PFSK-1 (cell line): ENCODE results near the gene ZNF584. TPM values are rescaled to one million over a fixed set of nuclear protein-coding genes. Genes with fewer than 3 reads are reported as not detected.

Experiments used
- FOXP2 ChIP-seq: optimal IDR thresholded peaks from 2 replicates; pipeline ENCODE3; 2011; ENCODE audit warnings: borderline replicate concordance, control low read depth, inconsistent platforms; ENCODE audit not compliant: insufficient read depth; ENCODE audit errors: extremely low read length, extremely low read depth
- POLR2AphosphoS5 ChIP-seq: IDR thresholded peaks from 2 replicates; pipeline ENCODE4 v1.6.1; 2012; ENCODE audit warnings: low read depth, mild to moderate bottlenecking, control low read depth, low read length, moderate library complexity
- SIN3A ChIP-seq: IDR thresholded peaks from 2 replicates; pipeline ENCODE4 v1.6.1; 2012; ENCODE audit warnings: mild to moderate bottlenecking, low read length, moderate library complexity, borderline replicate concordance; ENCODE audit not compliant: insufficient read depth
- TAF1 ChIP-seq: IDR thresholded peaks from 2 replicates; pipeline ENCODE4 v1.6.1; 2012; ENCODE audit warnings: low read length, control low read depth, borderline replicate concordance; ENCODE audit not compliant: insufficient read depth
- polyA plus RNA-seq: library from polyadenylated mRNA; unstranded; fragments of >200 nt; gene quantifications from one replicate; pipeline ENCODE4 v1.2.1, GENCODE V29; 2012; ENCODE audit warnings: low read depth, missing spikeins; ENCODE audit not compliant: insufficient read length
- TF ChIP-seq, protein P1 (sequence below), 2 experiments: IDR thresholded peaks; 2 replicates each; pipeline versions ENCODE4 v1.6.1 to v1.8.0; 2011 to 2012; ENCODE audit warnings: low read depth in 2 of 2, low read length in 2 of 2, control low read depth in 1 of 2, inconsistent platforms in 1 of 2, mild to moderate bottlenecking in 1 of 2, moderate library complexity in 1 of 2; ENCODE audit not compliant: insufficient read depth in 1 of 2

ZNF584 gene
- 15.5 TPM for polyA plus RNA-seq

DNA sequence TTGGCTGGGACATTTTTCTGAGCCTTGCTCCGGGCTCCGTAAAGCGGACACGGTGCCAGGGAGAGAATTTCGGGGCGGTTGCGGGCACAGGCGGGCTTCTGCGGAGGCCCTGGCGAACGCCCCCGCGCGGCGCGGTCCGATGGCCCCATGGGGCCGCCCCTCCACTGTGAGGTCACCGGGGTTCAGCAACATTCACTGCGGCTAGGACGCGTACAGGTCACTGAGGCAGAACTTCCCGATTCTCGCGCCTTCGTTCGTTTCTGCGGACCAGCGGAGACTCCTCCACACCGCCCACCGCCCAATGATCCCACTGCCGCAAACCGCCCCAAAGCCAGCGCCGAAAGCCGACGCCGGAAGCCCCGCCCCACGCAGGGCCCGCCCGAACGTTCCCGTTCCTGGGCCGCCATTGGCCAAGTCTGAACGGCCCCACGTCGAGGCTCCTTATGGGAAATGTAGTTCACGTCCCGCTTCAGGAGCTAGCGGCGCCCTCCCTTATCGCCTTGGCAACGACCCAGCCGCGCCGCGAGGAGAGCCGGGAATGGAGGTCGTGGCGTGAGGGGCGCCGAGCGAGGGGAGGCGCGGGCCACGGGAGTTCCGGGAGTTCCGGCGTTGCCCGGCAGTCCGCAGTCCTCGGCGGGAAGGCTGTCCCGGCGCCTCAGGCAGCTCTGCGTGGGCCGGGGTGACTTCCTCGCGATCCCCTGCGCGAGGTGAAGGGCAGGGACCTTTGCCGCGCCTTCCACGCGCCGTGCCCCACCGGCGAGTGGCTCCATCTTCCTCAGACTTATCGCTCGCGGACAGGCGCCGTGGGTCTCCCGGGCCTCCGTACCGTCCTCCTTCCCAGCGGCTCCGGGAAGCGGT is at the start of gene ZNF584:
Gene ZNF584, plus strand, starts transcription at position 498 of the 858 bp plus-strand sequence. CDS start 499 bp downstream, outside the sequence.
- no peak; the same call in 1 of the 2 replicates for TF ChIP-seq SIN3A
- peak; percentile 97 for TF ChIP-seq POLR2AphosphoS5
- peak; percentile 16 for TF ChIP-seq FOXP2
- TF ChIP-seq TAF1, result peak; percentile 81; the same call in 1 of the 2 replicates

DNA sequence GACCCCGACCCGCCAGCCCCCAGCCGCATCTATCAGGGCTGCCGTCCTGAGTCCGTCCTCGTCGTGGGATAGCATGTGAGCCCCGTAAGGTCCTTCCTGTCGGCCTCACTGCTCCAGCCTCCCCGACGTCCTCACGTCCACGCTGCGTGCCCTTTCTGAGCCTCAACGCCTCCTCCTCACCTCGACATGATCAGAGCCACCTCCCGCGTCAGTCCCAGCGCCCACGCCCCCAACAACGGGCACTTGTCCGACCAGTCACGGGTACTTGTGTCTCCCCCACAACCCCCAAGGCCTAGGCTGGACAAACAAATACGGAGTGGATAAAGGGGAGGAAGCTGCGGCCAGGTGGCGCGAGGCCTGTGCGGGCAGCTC is 46.6 kb upstream of the ZNF584 start:
- TF ChIP-seq TAF1, result no peak
- peak; percentile 53 for TF ChIP-seq FOXP2

DNA sequence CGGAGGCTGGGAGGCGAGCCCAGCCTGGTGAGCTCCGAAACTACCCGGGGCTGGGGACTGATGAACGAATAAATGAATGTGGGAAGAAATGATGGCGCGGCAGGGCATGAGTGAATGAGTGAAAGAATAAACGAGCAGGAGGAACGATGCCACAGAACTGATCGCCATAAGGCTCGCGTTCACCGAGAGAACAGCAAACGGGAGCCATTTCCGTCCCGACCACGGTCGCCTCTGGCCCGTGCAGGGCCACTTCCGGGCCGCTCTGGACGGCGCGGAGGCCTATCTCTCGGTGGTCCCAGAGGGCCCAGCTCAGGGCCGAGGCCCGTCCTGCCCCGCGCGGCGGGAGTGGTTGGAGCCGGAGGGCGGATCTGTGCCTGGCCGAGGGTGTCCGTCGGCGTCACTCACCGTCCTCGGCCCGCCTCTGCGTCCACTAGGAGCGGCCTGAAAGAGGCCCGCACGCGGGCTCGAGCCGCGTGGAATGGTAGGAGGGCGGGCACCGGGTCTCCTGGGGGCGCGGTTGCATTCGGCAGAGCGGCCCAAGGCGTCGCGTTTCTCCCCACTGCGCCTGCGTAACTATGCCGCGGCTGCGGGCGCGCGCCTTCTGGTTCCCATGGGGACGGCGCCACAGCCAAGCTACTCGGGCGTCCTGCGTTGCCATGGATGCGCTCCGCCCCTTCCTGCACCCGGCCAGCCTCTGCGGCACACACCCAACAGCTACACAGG is 46.0 kb upstream of the ZNF584 start, which contains the start of gene ZNF497:
Gene ZNF497, minus strand, starts transcription at position 480 of the 723 bp plus-strand sequence. CDS start 5,116 bp downstream, outside the sequence.
- TF ChIP-seq TAF1 (peak; percentile 92; the same call in 1 of the 2 replicates), POLR2AphosphoS5 (peak; percentile 90), SIN3A (peak; percentile 91; the same call in 1 of the 2 replicates), FOXP2 (peak; percentile 96)
- TF ChIP-seq, protein P1, sequence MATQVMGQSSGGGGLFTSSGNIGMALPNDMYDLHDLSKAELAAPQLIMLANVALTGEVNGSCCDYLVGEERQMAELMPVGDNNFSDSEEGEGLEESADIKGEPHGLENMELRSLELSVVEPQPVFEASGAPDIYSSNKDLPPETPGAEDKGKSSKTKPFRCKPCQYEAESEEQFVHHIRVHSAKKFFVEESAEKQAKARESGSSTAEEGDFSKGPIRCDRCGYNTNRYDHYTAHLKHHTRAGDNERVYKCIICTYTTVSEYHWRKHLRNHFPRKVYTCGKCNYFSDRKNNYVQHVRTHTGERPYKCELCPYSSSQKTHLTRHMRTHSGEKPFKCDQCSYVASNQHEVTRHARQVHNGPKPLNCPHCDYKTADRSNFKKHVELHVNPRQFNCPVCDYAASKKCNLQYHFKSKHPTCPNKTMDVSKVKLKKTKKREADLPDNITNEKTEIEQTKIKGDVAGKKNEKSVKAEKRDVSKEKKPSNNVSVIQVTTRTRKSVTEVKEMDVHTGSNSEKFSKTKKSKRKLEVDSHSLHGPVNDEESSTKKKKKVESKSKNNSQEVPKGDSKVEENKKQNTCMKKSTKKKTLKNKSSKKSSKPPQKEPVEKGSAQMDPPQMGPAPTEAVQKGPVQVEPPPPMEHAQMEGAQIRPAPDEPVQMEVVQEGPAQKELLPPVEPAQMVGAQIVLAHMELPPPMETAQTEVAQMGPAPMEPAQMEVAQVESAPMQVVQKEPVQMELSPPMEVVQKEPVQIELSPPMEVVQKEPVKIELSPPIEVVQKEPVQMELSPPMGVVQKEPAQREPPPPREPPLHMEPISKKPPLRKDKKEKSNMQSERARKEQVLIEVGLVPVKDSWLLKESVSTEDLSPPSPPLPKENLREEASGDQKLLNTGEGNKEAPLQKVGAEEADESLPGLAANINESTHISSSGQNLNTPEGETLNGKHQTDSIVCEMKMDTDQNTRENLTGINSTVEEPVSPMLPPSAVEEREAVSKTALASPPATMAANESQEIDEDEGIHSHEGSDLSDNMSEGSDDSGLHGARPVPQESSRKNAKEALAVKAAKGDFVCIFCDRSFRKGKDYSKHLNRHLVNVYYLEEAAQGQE (IDR thresholded peaks at IDR 0.05; ENCODE audit: insufficient read depth in 1 of 2, low read depth in 2 of 2, low read length in 2 of 2), result peak in 1 of 2 experiments; percentile 45; a peak in 1 of 4 replicates

DNA sequence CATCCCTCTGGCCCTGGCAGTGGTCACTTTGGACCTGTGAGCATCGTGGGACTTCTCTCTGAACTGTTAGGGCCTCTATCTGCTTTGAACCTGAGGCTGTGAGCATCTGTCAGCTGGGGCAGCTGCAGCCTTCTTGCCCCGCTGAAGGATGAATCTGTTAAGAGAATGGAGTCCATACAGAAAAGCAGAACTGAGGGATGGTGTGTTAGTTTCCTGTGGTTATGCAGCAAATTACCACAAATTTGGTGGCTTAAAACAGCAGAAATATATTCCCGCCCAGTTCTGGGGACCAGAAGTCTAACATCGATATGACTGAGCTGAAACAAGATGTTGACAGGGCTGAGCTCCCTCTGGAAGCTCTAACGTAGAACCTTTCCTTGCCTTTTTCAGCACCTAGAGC is 44.3 kb upstream of the ZNF584 start:
- no peak for TF ChIP-seq POLR2AphosphoS5
- TF ChIP-seq, protein P1 (IDR thresholded peaks at IDR 0.05; ENCODE audit: insufficient read depth in 1 of 2, low read depth in 2 of 2, low read length in 2 of 2), result no peak
- no peak for TF ChIP-seq TAF1
- no peak for TF ChIP-seq FOXP2
- no peak for TF ChIP-seq SIN3A

DNA sequence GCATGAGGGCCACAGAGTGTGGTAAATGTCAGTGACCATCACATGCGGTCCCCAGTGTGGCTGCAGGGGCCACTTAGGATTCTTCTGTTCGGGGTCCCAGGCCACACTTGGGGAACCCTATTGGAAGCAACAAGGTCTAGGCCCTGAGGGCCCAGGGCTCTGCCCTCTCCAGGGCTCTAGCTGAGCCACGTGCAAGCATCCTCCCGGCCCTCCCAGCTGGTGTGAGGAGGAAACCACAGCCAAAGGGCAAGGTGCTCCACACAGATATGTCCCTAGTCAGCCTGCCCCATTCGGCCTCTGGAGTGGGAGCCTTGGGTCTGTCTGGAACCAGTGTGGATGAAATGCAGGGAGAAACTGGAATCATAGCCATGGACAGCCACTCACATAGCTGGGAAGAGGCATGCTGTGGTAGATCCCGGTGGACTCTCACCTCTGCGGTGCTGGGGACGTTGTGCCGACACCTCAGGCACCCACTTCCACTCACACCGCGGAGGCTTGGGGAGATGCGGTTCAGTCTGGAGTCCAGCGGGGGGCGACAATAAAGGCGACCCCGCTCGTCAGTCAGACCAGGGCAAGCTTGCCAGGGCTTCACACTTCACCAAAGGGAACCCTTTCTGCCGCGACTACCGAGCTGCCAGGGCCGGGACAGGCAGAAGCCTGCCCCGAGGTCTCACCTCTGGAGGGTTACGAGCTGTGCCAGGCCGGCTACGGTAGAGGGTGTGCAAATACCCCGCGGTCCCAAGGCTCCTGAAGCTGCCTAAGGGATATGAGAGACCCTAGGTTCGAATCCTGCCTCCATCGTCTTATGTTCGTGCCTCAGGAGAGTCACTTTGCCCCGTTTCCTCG is 41.6 kb upstream of the ZNF584 start:
- TF ChIP-seq FOXP2 (no peak), TAF1 (no peak), POLR2AphosphoS5 (no peak), SIN3A (no peak)
- TF ChIP-seq, protein P1 (IDR thresholded peaks at IDR 0.05; ENCODE audit: insufficient read depth in 1 of 2, low read depth in 2 of 2, low read length in 2 of 2), result no peak
